GM18505 (cell line): ENCODE results near the gene IFITM10.

Experiments used
- ATAC-seq: cut with Tn5 transposase; IDR thresholded peaks from one replicate; pipeline ENCODE4 v1.9.1; 2021; ENCODE audit not compliant: unreplicated experiment
- POLR2A ChIP-seq: IDR thresholded peaks from 4 replicates; pipeline ENCODE4 v1.6.1; 2011; ENCODE audit warnings: borderline replicate concordance; ENCODE audit not compliant: insufficient read depth, insufficient read length; ENCODE audit errors: extremely low read depth

The IFITM10 gene

GRCh38 chr11:1782031-1782590 lies 31.7 kb upstream of the IFITM10 start:
- no peak for TF ChIP-seq POLR2A
- no peak for ATAC-seq

GRCh38 chr11:1781593-1781975 lies 31.2 kb upstream of the IFITM10 start:
- ATAC-seq, result no peak

GRCh38 chr11:1780700-1781592 lies 30.6 kb upstream of the IFITM10 start:
- no peak for ATAC-seq
- TF ChIP-seq POLR2A, result no peak

More at GRCh38 chr11:1781593-1781975, 31.2 kb upstream of the IFITM10 start:
- no peak for TF ChIP-seq POLR2A

GRCh38 chr11:1779806-1780699 lies 29.7 kb upstream of the IFITM10 start:
- ATAC-seq, result no peak
- no peak for TF ChIP-seq POLR2A

- no peak for ATAC-seq
- no peak for TF ChIP-seq POLR2A
Measured at GRCh38 chr11:1779034-1779805, 28.8 kb upstream of the IFITM10 start.

- TF ChIP-seq POLR2A, result no peak
- ATAC-seq, result no peak
Measured at GRCh38 chr11:1778141-1778911, 27.9 kb upstream of the IFITM10 start.

- ATAC-seq, result no peak
- TF ChIP-seq POLR2A, result no peak
Measured at GRCh38 chr11:1777737-1778136, 27.3 kb upstream of the IFITM10 start.

- no peak for ATAC-seq
- TF ChIP-seq POLR2A, result no peak
Measured at GRCh38 chr11:1776944-1777715, 26.7 kb upstream of the IFITM10 start.

- no peak for ATAC-seq
- no peak for TF ChIP-seq POLR2A
Measured at GRCh38 chr11:1776331-1776851, 26.0 kb upstream of the IFITM10 start.

- ATAC-seq, result no peak
- no peak for TF ChIP-seq POLR2A
Measured at GRCh38 chr11:1774886-1775285, 24.5 kb upstream of the IFITM10 start.

GRCh38 chr11:1773994-1774550 lies 23.7 kb upstream of the IFITM10 start:
- TF ChIP-seq POLR2A, result no peak
- ATAC-seq, result no peak
